ENCODE measurements around the gene DESI2.
A peak's percentile ranks its signal among the peaks of the same experiment; 100 is the strongest.

Gene DESI2

GRCh38 chr1:244652623-244653438, at the start of gene DESI2:
Gene DESI2, plus strand, starts transcription at chr1:244653126. Its CDS starts 188 bp downstream, at chr1:244653314.
- DNase-seq, result peak; percentile 99
- in situ Hi-C loops (cut with HindIII; ENCODE audit: low pct_ligation_motif_present, low pct_unique_long_range_greater_than_20kb, low sequenced_read_pairs), result no loop called here

GRCh38 chr1:244603498-244603897, 49.4 kb upstream of the DESI2 start:
- peak; percentile 55 for DNase-seq
- in situ Hi-C loops (cut with HindIII; ENCODE audit: low pct_ligation_motif_present, low pct_unique_long_range_greater_than_20kb, low sequenced_read_pairs), result no loop called here

- in situ Hi-C loops (cut with HindIII; ENCODE audit: low pct_ligation_motif_present, low pct_unique_long_range_greater_than_20kb, low sequenced_read_pairs), result no loop called here
These were observed 47.0 kb upstream of the DESI2 start for GRCh38 chr1:244605835-244606370.

GRCh38 chr1:244614113-244614836, 38.7 kb upstream of the DESI2 start:
- DNase-seq, result no peak
- in situ Hi-C loops (cut with HindIII; ENCODE audit: low pct_ligation_motif_present, low pct_unique_long_range_greater_than_20kb, low sequenced_read_pairs), result no loop called here

More at GRCh38 chr1:244605835-244606370, 47.0 kb upstream of the DESI2 start:
- no peak for DNase-seq

GRCh38 chr1:244614879-244615278, 38.0 kb upstream of the DESI2 start:
- in situ Hi-C loops (cut with HindIII; ENCODE audit: low pct_ligation_motif_present, low pct_unique_long_range_greater_than_20kb, low sequenced_read_pairs), result no loop called here

GRCh38 chr1:244615301-244615700, 37.6 kb upstream of the DESI2 start:
- in situ Hi-C loops (cut with HindIII; ENCODE audit: low pct_ligation_motif_present, low pct_unique_long_range_greater_than_20kb, low sequenced_read_pairs), result no loop called here
- DNase-seq, result no peak

More at GRCh38 chr1:244614879-244615278, 38.0 kb upstream of the DESI2 start:
- no peak for DNase-seq

- no peak for DNase-seq
- in situ Hi-C loops (cut with HindIII; ENCODE audit: low pct_ligation_motif_present, low pct_unique_long_range_greater_than_20kb, low sequenced_read_pairs), result no loop called here
These were observed 26.2 kb upstream of the DESI2 start for GRCh38 chr1:244626709-244627108.

- in situ Hi-C loops (cut with HindIII; ENCODE audit: low pct_ligation_motif_present, low pct_unique_long_range_greater_than_20kb, low sequenced_read_pairs), result no loop called here
- DNase-seq, result no peak
These were observed 24.1 kb upstream of the DESI2 start for GRCh38 chr1:244628789-244629188.

GRCh38 chr1:244633140-244633539, 19.8 kb upstream of the DESI2 start:
- no peak for DNase-seq
- in situ Hi-C loops (cut with HindIII; ENCODE audit: low pct_ligation_motif_present, low pct_unique_long_range_greater_than_20kb, low sequenced_read_pairs), result no loop called here

- in situ Hi-C loops (cut with HindIII; ENCODE audit: low pct_ligation_motif_present, low pct_unique_long_range_greater_than_20kb, low sequenced_read_pairs), result no loop called here
- no peak for DNase-seq
These were observed 18.4 kb upstream of the DESI2 start for GRCh38 chr1:244634546-244634945.

GRCh38 chr1:244636488-244637259, 16.3 kb upstream of the DESI2 start:
- in situ Hi-C loops (cut with HindIII; ENCODE audit: low pct_ligation_motif_present, low pct_unique_long_range_greater_than_20kb, low sequenced_read_pairs), result no loop called here
- no peak for DNase-seq

- in situ Hi-C loops (cut with HindIII; ENCODE audit: low pct_ligation_motif_present, low pct_unique_long_range_greater_than_20kb, low sequenced_read_pairs), result no loop called here
- no peak for DNase-seq
These were observed 13.4 kb upstream of the DESI2 start for GRCh38 chr1:244639561-244639960.

GRCh38 chr1:244640917-244641316, 12.0 kb upstream of the DESI2 start:
- no peak for DNase-seq
- in situ Hi-C loops (cut with HindIII; ENCODE audit: low pct_ligation_motif_present, low pct_unique_long_range_greater_than_20kb, low sequenced_read_pairs), result no loop called here

GRCh38 chr1:244642526-244642925, 10.4 kb upstream of the DESI2 start:
- in situ Hi-C loops (cut with HindIII; ENCODE audit: low pct_ligation_motif_present, low pct_unique_long_range_greater_than_20kb, low sequenced_read_pairs), result no loop called here
- DNase-seq, result no peak

- in situ Hi-C loops (cut with HindIII; ENCODE audit: low pct_ligation_motif_present, low pct_unique_long_range_greater_than_20kb, low sequenced_read_pairs), result no loop called here
- no peak for DNase-seq
These were observed 9.9 kb upstream of the DESI2 start for GRCh38 chr1:244642988-244643387.

- no peak for DNase-seq
- in situ Hi-C loops (cut with HindIII; ENCODE audit: low pct_ligation_motif_present, low pct_unique_long_range_greater_than_20kb, low sequenced_read_pairs), result no loop called here
These were observed 7.5 kb upstream of the DESI2 start for GRCh38 chr1:244645414-244645813.

- in situ Hi-C loops (cut with HindIII; ENCODE audit: low pct_ligation_motif_present, low pct_unique_long_range_greater_than_20kb, low sequenced_read_pairs), result no loop called here
These were observed 7.0 kb upstream of the DESI2 start for GRCh38 chr1:244645890-244646289.

GRCh38 chr1:244647819-244648218, 5.1 kb upstream of the DESI2 start:
- DNase-seq, result no peak

More at GRCh38 chr1:244645890-244646289, 7.0 kb upstream of the DESI2 start:
- DNase-seq, result no peak

More at GRCh38 chr1:244647819-244648218, 5.1 kb upstream of the DESI2 start:
- in situ Hi-C loops (cut with HindIII; ENCODE audit: low pct_ligation_motif_present, low pct_unique_long_range_greater_than_20kb, low sequenced_read_pairs), result no loop called here
